T-helper 2 cell treated with Interferon-gamma antibody and Interleukin-4, amounts not matched to agents 100 ng/mL and 5 ng/mL, for 36 hours (primary cell): ENCODE results near the gene FADD. TPM values are rescaled to one million over a fixed set of nuclear protein-coding genes. Genes with fewer than 3 reads are reported as not detected.

Source experiments
- intact Hi-C: fragments of 100-400 bp; cut with micrococcal nuclease; formaldehyde crosslinking; loops from one replicate; pipeline ENCODE4 v1.15.1; 2023
- total RNA-seq: library from RNA; stranded (reverse); gene quantifications from 2 replicates; pipeline ENCODE4 v1.2.3, GENCODE V29; 2022

FADD gene
- total RNA-seq, result 42.7 and 45.8 TPM in 2 replicates

- intact Hi-C loops, result loop anchor here (5.0 to 10.0 kb wide), 2 partner anchors 531 to 1252 kb away; partner anchors contain the start of gene NADSYN1
Measured at GRCh38 chr11:70202920-70203750, at the start of gene FADD. TSS of gene FADD (plus strand) at chr11:70203296. CDS start at chr11:70203460, 164 bp downstream.

- intact Hi-C loops, result no loop called here
Measured at GRCh38 chr11:70155386-70155785, 47.7 kb upstream of the FADD start.

GRCh38 chr11:70156291-70157037, 46.6 kb upstream of the FADD start:
- intact Hi-C loops, result no loop called here

GRCh38 chr11:70158201-70158600, 44.9 kb upstream of the FADD start:
- intact Hi-C loops, result no loop called here

- intact Hi-C loops, result no loop called here
Measured at GRCh38 chr11:70158757-70159389, 44.2 kb upstream of the FADD start.

- intact Hi-C loops, result no loop called here
Measured at GRCh38 chr11:70159627-70160570, 43.2 kb upstream of the FADD start.

- intact Hi-C loops, result no loop called here
Measured at GRCh38 chr11:70161043-70161625, 42.0 kb upstream of the FADD start.

- intact Hi-C loops, result no loop called here
Measured at GRCh38 chr11:70164705-70165104, 38.4 kb upstream of the FADD start.

- intact Hi-C loops, result no loop called here
Measured at GRCh38 chr11:70167120-70167519, 36.0 kb upstream of the FADD start.

GRCh38 chr11:70167723-70168404, 35.2 kb upstream of the FADD start:
- intact Hi-C loops, result no loop called here

GRCh38 chr11:70168405-70168754, 34.7 kb upstream of the FADD start:
- intact Hi-C loops, result no loop called here

- intact Hi-C loops, result no loop called here
Measured at GRCh38 chr11:70169127-70169526, 34.0 kb upstream of the FADD start.

GRCh38 chr11:70169632-70170031, 33.5 kb upstream of the FADD start:
- intact Hi-C loops, result no loop called here

- intact Hi-C loops, result no loop called here
Measured at GRCh38 chr11:70170596-70171210, 32.4 kb upstream of the FADD start.

- intact Hi-C loops, result no loop called here
Measured at GRCh38 chr11:70173018-70173417, 30.1 kb upstream of the FADD start.

- intact Hi-C loops, result no loop called here
Measured at GRCh38 chr11:70174547-70175235, 28.4 kb upstream of the FADD start.

GRCh38 chr11:70175236-70175698, 27.8 kb upstream of the FADD start:
- intact Hi-C loops, result no loop called here

- intact Hi-C loops, result no loop called here
Measured at GRCh38 chr11:70176940-70177689, 26.0 kb upstream of the FADD start.
